Endodermal cell (in vitro differentiated cells): Measurements from ENCODE around the gene MMP15. TPM values are rescaled to one million over a fixed set of nuclear protein-coding genes. Genes with fewer than 3 reads are reported as not detected.

Source experiments
- DNase-seq: peaks from one replicate; pipeline ENCODE4 v3.0.0-alpha.2; 2017
- H3K27ac ChIP-seq: 2 replicates; pipeline ENCODE4 v1.5.1; 2013; ENCODE audit warnings: mild to moderate bottlenecking, low read depth, low read length, moderate library complexity
- H3K27me3 ChIP-seq: 2 replicates; pipeline ENCODE4 v1.6.1; 2013; ENCODE audit warnings: mild to moderate bottlenecking, low read length, moderate library complexity; ENCODE audit not compliant: insufficient read depth, control insufficient read depth, poor library complexity, severe bottlenecking
- H3K36me3 ChIP-seq: 2 replicates; pipeline ENCODE4 v1.7.0; 2013; ENCODE audit warnings: mild to moderate bottlenecking, low read length, moderate library complexity; ENCODE audit not compliant: control insufficient read depth, insufficient read depth
- H3K4me1 ChIP-seq: one replicate; pipeline ENCODE4 v1.7.0; 2013; ENCODE audit warnings: low read length; ENCODE audit not compliant: control insufficient read depth, insufficient read depth
- H3K4me3 ChIP-seq: 2 replicates; pipeline ENCODE4 v1.5.1; 2013; ENCODE audit warnings: mild to moderate bottlenecking, low read length, moderate library complexity
- H3K9ac ChIP-seq: 2 replicates; pipeline ENCODE4 v1.6.1; 2013; ENCODE audit warnings: mild to moderate bottlenecking, low read length, moderate library complexity; ENCODE audit not compliant: poor library complexity, severe bottlenecking; ENCODE audit errors: extremely low read depth
- H3K9me3 ChIP-seq: 2 replicates; pipeline ENCODE4 v1.6.1; 2013; ENCODE audit warnings: mild to moderate bottlenecking, low read length, moderate library complexity; ENCODE audit not compliant: control insufficient read depth
- H3K27ac Mint-ChIP-seq: 2 replicates; pipeline ENCODE4 v1.8.0; 2020; ENCODE audit warnings: mixed read lengths
- H3K27me3 Mint-ChIP-seq: 2 replicates; pipeline ENCODE4 v1.8.0; 2021; ENCODE audit warnings: mild to moderate bottlenecking, mixed read lengths; ENCODE audit not compliant: insufficient read depth
- H3K36me3 Mint-ChIP-seq: 2 replicates; pipeline ENCODE4 v1.8.0; 2020; ENCODE audit warnings: low read depth, mixed read lengths
- H3K4me1 Mint-ChIP-seq: 2 replicates; pipeline ENCODE4 v1.8.0; 2020; ENCODE audit warnings: mixed read lengths
- H3K4me3 Mint-ChIP-seq: 2 replicates; pipeline ENCODE4 v1.8.0; 2020; ENCODE audit warnings: mild to moderate bottlenecking, moderate library complexity, mixed read lengths
- H3K9me3 Mint-ChIP-seq: 2 replicates; pipeline ENCODE4 v1.8.0; 2020; ENCODE audit warnings: mild to moderate bottlenecking, mixed read lengths
- CTCF ChIP-seq: fragments of 200-600 bp; sonication (generic); conservative IDR thresholded peaks from 2 replicates; pipeline ENCODE4 v1.5.0; 2021; ENCODE audit warnings: antibody characterized with exemption, mild to moderate bottlenecking
- WGBS, 2 experiments: methylation state at CpG; one replicate each; pipeline versions ENCODE4 v1.1.5 to v1.1.7; 2013; ENCODE audit warnings: missing lambda C conversion rate in 2 of 2, mixed read lengths in 1 of 2; ENCODE audit not compliant: insufficient coverage in 1 of 2, insufficient read length in 1 of 2; 5-methylcytosine and 5-hydroxymethylcytosine counted together
- total RNA-seq, 2 donors: library from RNA; stranded (reverse); fragmentation: NEBNext Ultra II Directional in 1 of 2; extraction: Animal tissue kit (Norgen Biotek cat#: 25700) in 1 of 2; gene quantifications; 2 replicates in 1 of 2; 3 replicates in 1 of 2; pipeline ENCODE4 v1.2.1, GENCODE V29; 2021

The MMP15 gene
- total RNA-seq, 2 donors from 2014 or later: 99.8 to 105 TPM

DNA sequence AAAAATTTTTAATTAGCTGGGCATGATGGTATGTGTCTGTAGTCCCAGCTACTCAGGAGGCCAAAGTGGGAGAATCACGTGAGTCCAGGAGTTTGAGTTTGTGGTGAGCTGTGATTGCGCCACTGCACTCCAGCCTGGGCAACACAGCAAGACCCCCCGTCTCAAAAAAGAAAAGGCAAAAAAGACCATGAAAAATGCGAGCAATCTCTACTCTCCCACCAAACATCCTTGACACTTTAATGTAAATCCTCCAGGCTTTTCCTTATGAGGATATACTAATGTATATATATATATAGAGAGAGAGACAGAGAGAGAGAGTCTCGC lies 28.1 kb downstream of the MMP15 start:
- Mint-ChIP-seq H3K27ac (no peak overlapping the region), H3K4me3 (no peak overlapping the region), H3K4me1 (no peaks in the 10 kb centered on the region), H3K9me3 (no peaks in the 10 kb centered on the region), H3K36me3 (no peaks in the 10 kb centered on the region), H3K27me3 (no peaks in the 10 kb centered on the region)
- no peak for DNase-seq
- no peak for TF ChIP-seq CTCF
- H3K27ac ChIP-seq: no peak overlapping the region
- H3K4me1 ChIP-seq: no peaks in the 10 kb centered on the region
- H3K27me3 ChIP-seq: no peaks in the 10 kb centered on the region
- H3K9me3 ChIP-seq: no peaks in the 10 kb centered on the region
- 96 to 100% methylated on average over 1 to 5 of the region's 5 CpGs for WGBS, 2 experiments
- no peak overlapping the region for H3K4me3 ChIP-seq
- no peaks in the 10 kb centered on the region for H3K36me3 ChIP-seq
- H3K9ac ChIP-seq: no peak overlapping the region

DNA sequence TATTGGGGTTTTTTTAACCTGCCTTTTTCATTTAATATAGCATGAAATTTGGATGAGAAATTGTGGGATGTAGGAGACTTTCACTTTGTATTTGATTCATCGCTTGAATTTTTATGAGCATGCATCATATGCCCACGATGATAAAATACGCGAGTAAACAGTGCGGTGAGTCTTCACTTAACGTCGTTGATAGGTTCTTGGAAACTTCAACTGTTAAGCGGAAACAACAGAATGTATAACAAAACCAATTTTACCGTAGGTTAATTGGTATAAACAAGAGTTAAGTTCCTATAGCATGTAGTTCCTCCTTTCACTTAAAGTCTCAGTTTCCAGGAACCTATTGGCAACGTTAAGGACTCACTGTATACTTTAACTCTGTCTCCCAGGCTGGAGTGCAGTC lies 28.7 kb downstream of the MMP15 start:
- Histone ChIP-seq H3K4me3 (no peak overlapping the region), H3K9me3 (no peaks in the 10 kb centered on the region), H3K27me3 (no peaks in the 10 kb centered on the region), H3K36me3 (no peaks in the 10 kb centered on the region), H3K4me1 (no peaks in the 10 kb centered on the region), H3K27ac (no peak overlapping the region), H3K9ac (no peak overlapping the region)
- Mint-ChIP-seq H3K9me3 (no peaks in the 10 kb centered on the region), H3K27me3 (no peaks in the 10 kb centered on the region), H3K4me3 (no peak overlapping the region), H3K4me1 (no peaks in the 10 kb centered on the region), H3K27ac (no peak overlapping the region), H3K36me3 (no peaks in the 10 kb centered on the region)
- TF ChIP-seq CTCF: no peak
- WGBS, 2 experiments: 96 to 97% methylated on average over 9 to 10 of the region's 10 CpGs
- no peak for DNase-seq

DNA sequence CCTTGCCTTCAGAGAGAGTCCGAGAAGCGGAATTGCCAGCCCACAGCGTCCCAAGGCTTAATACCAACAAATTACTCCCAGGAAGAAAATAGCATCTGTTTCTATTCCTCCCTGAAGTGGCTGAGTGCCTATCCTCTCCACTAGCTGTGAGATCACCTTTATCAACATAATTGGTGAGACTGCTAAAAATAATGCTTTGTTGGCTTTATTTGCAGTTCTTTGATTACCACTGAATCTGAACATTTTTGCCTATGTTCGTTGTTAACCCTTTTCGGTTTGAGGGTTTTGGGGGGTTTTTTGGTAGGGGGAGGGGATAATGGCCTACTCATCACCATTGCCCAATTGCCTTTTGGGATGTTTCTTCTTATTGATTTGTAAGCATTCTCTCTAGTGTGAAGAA lies 31.0 kb downstream of the MMP15 start:
- WGBS, 2 experiments: 90 to 93% methylated on average over 2 to 5 of the region's 5 CpGs

More for the DNA sequence above, 31.0 kb downstream of the MMP15 start:
- H3K9me3 ChIP-seq: no peaks in the 10 kb centered on the region
- Mint-ChIP-seq H3K4me1 (no peaks in the 10 kb centered on the region), H3K36me3 (no peaks in the 10 kb centered on the region), H3K27ac (no peak overlapping the region), H3K9me3 (no peaks in the 10 kb centered on the region), H3K27me3 (no peaks in the 10 kb centered on the region), H3K4me3 (no peak overlapping the region)
- no peaks in the 10 kb centered on the region for H3K36me3 ChIP-seq
- H3K27ac ChIP-seq: no peak overlapping the region
- H3K27me3 ChIP-seq: no peaks in the 10 kb centered on the region
- TF ChIP-seq CTCF: no peak
- H3K4me1 ChIP-seq: no peaks in the 10 kb centered on the region
- no peak overlapping the region for H3K4me3 ChIP-seq
- H3K9ac ChIP-seq: no peak overlapping the region
- DNase-seq: no peak
